Measurements from ENCODE around the gene WIPF3.

WIPF3 gene

GRCh38 chr7:29881724-29882123 is 75.4 kb downstream of the WIPF3 start:
- DNase-seq (ENCODE audit: low read depth in 1 of 2, low spot score in 1 of 2), result no peak
- TF ChIP-seq REST (IDR thresholded peaks at IDR 0.05; ENCODE audit: insufficient replicate concordance, low read depth) (no peak), POLR2AphosphoS5 (IDR thresholded peaks at IDR 0.05; ENCODE audit: low read depth) (no peak), GABPA (IDR thresholded peaks at IDR 0.05; ENCODE audit: low read depth) (no peak), SPI1 (IDR thresholded peaks at IDR 0.05; ENCODE audit: borderline replicate concordance, low read depth) (no peak), CTCF (IDR thresholded peaks at IDR 0.05; ENCODE audit: insufficient read depth, low read length) (no peak)
- no peak overlapping the region for H3K27ac ChIP-seq (replicated peaks)
- H3K4me3 ChIP-seq (replicated peaks; ENCODE audit: insufficient read depth, low read length), result no peak overlapping the region
- no peaks in the 10 kb centered on the region for H3K27me3 ChIP-seq (ENCODE audit: insufficient read depth, poor library complexity, severe bottlenecking)

- H3K4me3 ChIP-seq (replicated peaks; ENCODE audit: insufficient read depth, low read length), result no peak overlapping the region
- TF ChIP-seq SPI1 (IDR thresholded peaks at IDR 0.05; ENCODE audit: borderline replicate concordance, low read depth) (no peak), REST (IDR thresholded peaks at IDR 0.05; ENCODE audit: insufficient replicate concordance, low read depth) (no peak), POLR2AphosphoS5 (IDR thresholded peaks at IDR 0.05; ENCODE audit: low read depth) (no peak), CTCF (IDR thresholded peaks at IDR 0.05; ENCODE audit: insufficient read depth, low read length) (no peak), GABPA (IDR thresholded peaks at IDR 0.05; ENCODE audit: low read depth) (no peak)
- no peak overlapping the region for H3K27ac ChIP-seq (replicated peaks)
- no peaks in the 10 kb centered on the region for H3K27me3 ChIP-seq (ENCODE audit: insufficient read depth, poor library complexity, severe bottlenecking)
- no peak for DNase-seq (ENCODE audit: low read depth in 1 of 2, low spot score in 1 of 2)
Measured at GRCh38 chr7:29882481-29882880, 76.2 kb downstream of the WIPF3 start.

- no peaks in the 10 kb centered on the region for H3K27me3 ChIP-seq (ENCODE audit: insufficient read depth, poor library complexity, severe bottlenecking)
- no peak for DNase-seq (ENCODE audit: low read depth in 1 of 2, low spot score in 1 of 2)
- H3K27ac ChIP-seq (replicated peaks), result no peak overlapping the region
- no peak for TF ChIP-seq SPI1 (IDR thresholded peaks at IDR 0.05; ENCODE audit: borderline replicate concordance, low read depth)
- no peak for TF ChIP-seq POLR2AphosphoS5 (IDR thresholded peaks at IDR 0.05; ENCODE audit: low read depth)
- TF ChIP-seq GABPA (IDR thresholded peaks at IDR 0.05; ENCODE audit: low read depth), result no peak
- no peak overlapping the region for H3K4me3 ChIP-seq (replicated peaks; ENCODE audit: insufficient read depth, low read length)
Measured at GRCh38 chr7:29883462-29884398, 77.4 kb downstream of the WIPF3 start.

GRCh38 chr7:29884399-29885272 is 78.3 kb downstream of the WIPF3 start:
- Histone ChIP-seq H3K4me3 (replicated peaks; ENCODE audit: insufficient read depth, low read length) (no peak overlapping the region), H3K27me3 (ENCODE audit: insufficient read depth, poor library complexity, severe bottlenecking) (no peaks in the 10 kb centered on the region), H3K27ac (replicated peaks) (no peak overlapping the region)
- TF ChIP-seq GABPA (IDR thresholded peaks at IDR 0.05; ENCODE audit: low read depth) (no peak), CTCF (IDR thresholded peaks at IDR 0.05; ENCODE audit: insufficient read depth, low read length) (no peak), POLR2AphosphoS5 (IDR thresholded peaks at IDR 0.05; ENCODE audit: low read depth) (no peak), SPI1 (IDR thresholded peaks at IDR 0.05; ENCODE audit: borderline replicate concordance, low read depth) (no peak), REST (IDR thresholded peaks at IDR 0.05; ENCODE audit: insufficient replicate concordance, low read depth) (no peak)
- DNase-seq (ENCODE audit: low read depth in 1 of 2, low spot score in 1 of 2), result no peak

Data from HL-60 (cell line).